Ascending aorta (tissue), 2 donors: ENCODE results near the gene ADK. TPM values are rescaled to one million over a fixed set of nuclear protein-coding genes. Genes with fewer than 3 reads are reported as not detected.

Experiments used
- DNase-seq, 2 donors: peaks; one replicate each; pipeline ENCODE4 v3.0.0-alpha.2; 2019; ENCODE audit warnings: low spot score in 2 of 2
- H3K27ac ChIP-seq, 2 donors: fragments of 200-600 bp; sonication (generic); one replicate each; pipeline ENCODE4 v1.5.1; 2016 to 2017; ENCODE audit warnings: mild to moderate bottlenecking in 1 of 2
- H3K27me3 ChIP-seq: fragments of 200-600 bp; sonication (generic); one replicate; pipeline ENCODE4 v1.5.1; 2017
- H3K36me3 ChIP-seq, 2 donors: fragments of 200-600 bp; sonication (generic); one replicate each; pipeline ENCODE4 v1.5.1; 2016
- H3K4me1 ChIP-seq, 2 donors: fragments of 200-600 bp; sonication (generic); one replicate each; pipeline ENCODE4 v1.5.1; 2016 to 2017; ENCODE audit warnings: mild to moderate bottlenecking in 1 of 2
- H3K4me3 ChIP-seq, 2 donors: fragments of 200-600 bp; sonication (generic); one replicate each; pipeline ENCODE4 v1.5.1; 2016 to 2017; ENCODE audit warnings: mild to moderate bottlenecking in 1 of 2
- H3K9me3 ChIP-seq, 2 donors: fragments of 200-600 bp; sonication (generic); one replicate each; pipeline ENCODE4 v1.5.1; 2016
- CTCF ChIP-seq, 3 experiments: fragments of 200-600 bp in 2 of 3; fragments of 450-650 bp in 1 of 3; sonication (generic) in 2 of 3; IDR thresholded peaks; one replicate each; pipeline ENCODE4 v1.5.1; 2016 to 2019; ENCODE audit warnings: antibody characterized with exemption in 3 of 3, mild to moderate bottlenecking in 1 of 3, moderate library complexity in 1 of 3
- intact Hi-C: fragments of 100-400 bp; cut with DNase I; formaldehyde crosslinking; loops from one replicate; pipeline ENCODE4 v1.15.1; 2023
- total RNA-seq: library from RNA; depleted of rRNA; stranded (reverse); fragments of >200 nt; gene quantifications from one replicate; pipeline ENCODE4 v1.1.0, GENCODE V29; 2016

ADK gene
- total RNA-seq, 1 donor from 2014 or later, result 2.4 TPM

GRCh38 chr10:74730246-74730645, 579.2 kb downstream of the ADK start:
- intact Hi-C loops, result no loop called here
- no peaks in the 10 kb centered on the region for H3K36me3 ChIP-seq
- no peaks in the 10 kb centered on the region for H3K9me3 ChIP-seq
- H3K27ac ChIP-seq, result no peak overlapping the region
- no peak for DNase-seq
- no peaks in the 10 kb centered on the region for H3K4me1 ChIP-seq
- no peak overlapping the region for H3K4me3 ChIP-seq
- no peaks in the 10 kb centered on the region for H3K27me3 ChIP-seq
- TF ChIP-seq CTCF (IDR thresholded peaks at IDR 0.05), result no peak

GRCh38 chr10:74733612-74734011, 582.6 kb downstream of the ADK start:
- Histone ChIP-seq H3K4me3 (no peak overlapping the region), H3K27ac (no peak overlapping the region), H3K36me3 (no peaks in the 10 kb centered on the region), H3K4me1 (no peaks in the 10 kb centered on the region), H3K27me3 (no peaks in the 10 kb centered on the region), H3K9me3 (no peaks in the 10 kb centered on the region)
- no peak for TF ChIP-seq CTCF (IDR thresholded peaks at IDR 0.05)
- no peak for DNase-seq
- intact Hi-C loops, result no loop called here

GRCh38 chr10:74736029-74736428, 585.0 kb downstream of the ADK start:
- H3K4me1 ChIP-seq, result no peaks in the 10 kb centered on the region
- H3K9me3 ChIP-seq, result no peaks in the 10 kb centered on the region
- no peak for DNase-seq
- H3K27me3 ChIP-seq, result no peaks in the 10 kb centered on the region
- no peak overlapping the region for H3K27ac ChIP-seq
- intact Hi-C loops, result no loop called here
- TF ChIP-seq CTCF (IDR thresholded peaks at IDR 0.05), result no peak
- no peaks in the 10 kb centered on the region for H3K36me3 ChIP-seq
- no peak overlapping the region for H3K4me3 ChIP-seq

GRCh38 chr10:74738052-74738451, 587.0 kb downstream of the ADK start:
- no peaks in the 10 kb centered on the region for H3K4me1 ChIP-seq
- H3K9me3 ChIP-seq, result no peaks in the 10 kb centered on the region
- intact Hi-C loops, result no loop called here
- no peaks in the 10 kb centered on the region for H3K27me3 ChIP-seq
- H3K27ac ChIP-seq, result no peak overlapping the region
- no peak for TF ChIP-seq CTCF (IDR thresholded peaks at IDR 0.05)
- no peak for DNase-seq
- H3K36me3 ChIP-seq, result no peaks in the 10 kb centered on the region
- H3K4me3 ChIP-seq, result no peak overlapping the region

- no peaks in the 10 kb centered on the region for H3K27me3 ChIP-seq
- DNase-seq, result no peak
- intact Hi-C loops, result no loop called here
Observed at GRCh38 chr10:74738542-74738941, 587.5 kb downstream of the ADK start.

More at GRCh38 chr10:74738542-74738941, 587.5 kb downstream of the ADK start:
- Histone ChIP-seq H3K9me3 (no peaks in the 10 kb centered on the region), H3K36me3 (no peaks in the 10 kb centered on the region), H3K27ac (no peak overlapping the region), H3K4me1 (no peaks in the 10 kb centered on the region), H3K4me3 (no peak overlapping the region)
- TF ChIP-seq CTCF (IDR thresholded peaks at IDR 0.05), result no peak
